Activated CD8-positive, alpha-beta memory T cell treated with anti-CD3 and anti-CD28 coated beads, Interleukin-2, amount 10 ng/mL, durations not matched to agents 7 days and 5 days (primary cell): ENCODE measurements around the gene ALKBH1. TPM values are rescaled to one million over a fixed set of nuclear protein-coding genes. Genes with fewer than 3 reads are reported as not detected.
"Not testable (repeated sequence)": the region's sequence is repeated elsewhere in the genome, so short reads cannot be mapped to it uniquely, and the experiment has no call there.

Source experiments
- ATAC-seq: fragments of 150-1000 bp; cut with Tn5 transposase; one replicate; pipeline ENCODE4 v1.10.0; 2021; ENCODE audit warnings: moderate library complexity
- CTCF ChIA-PET: fragments of 350-600 bp; sonication (Branson Sonifier 250); formaldehyde crosslinking; loops from one replicate; lab custom pipeline; 2021; ENCODE audit warnings: antibody characterized with exemption; lab: Charles Lee
- DNase-seq: peaks from one replicate; pipeline ENCODE4 v3.0.0-alpha.2; 2020
- H3K27ac Mint-ChIP-seq: one replicate; pipeline ENCODE4 v1.8.0; 2021; ENCODE audit warnings: mild to moderate bottlenecking, mixed read lengths
- H3K27me3 Mint-ChIP-seq: one replicate; pipeline ENCODE4 v1.8.0; 2021; ENCODE audit warnings: mixed read lengths
- H3K36me3 Mint-ChIP-seq: one replicate; pipeline ENCODE4 v1.8.0; 2021; ENCODE audit warnings: mild to moderate bottlenecking, mixed read lengths
- H3K4me1 Mint-ChIP-seq: one replicate; pipeline ENCODE4 v1.8.0; 2021; ENCODE audit warnings: mixed read lengths
- H3K4me3 Mint-ChIP-seq: one replicate; pipeline ENCODE4 v1.8.0; 2021; ENCODE audit warnings: mild to moderate bottlenecking, moderate library complexity, mixed read lengths
- H3K9me3 Mint-ChIP-seq: one replicate; pipeline ENCODE4 v1.8.0; 2022; ENCODE audit warnings: low read depth, mixed read lengths
- total RNA-seq, 2 experiments: library from RNA; stranded (reverse); gene quantifications; one replicate each; pipeline ENCODE4 v1.2.3, GENCODE V29; 2021

ALKBH1 gene
- total RNA-seq, 2 experiments from 2014 or later, result 12.3 to 19.6 TPM

DNA sequence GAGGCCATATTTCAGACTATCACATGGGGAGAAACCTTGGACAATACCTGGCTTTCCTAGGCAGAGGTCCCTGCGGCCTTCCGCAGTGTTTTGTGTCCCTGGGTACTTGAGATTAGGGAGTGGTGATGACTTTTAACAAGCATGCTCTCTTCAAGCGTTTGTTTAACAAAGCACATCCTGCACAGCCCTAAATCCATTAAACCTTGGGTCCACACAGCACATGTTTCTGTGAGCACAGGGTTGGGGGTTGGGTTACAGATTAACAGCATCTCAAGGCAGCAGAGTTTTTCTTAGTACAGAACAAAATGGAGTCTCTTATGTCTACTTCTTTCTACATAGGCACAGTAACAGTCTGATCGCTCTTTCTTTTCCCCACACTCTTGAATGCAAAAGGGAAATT is 72.0 kb downstream of the ALKBH1 start:
- H3K27ac Mint-ChIP-seq, DNase-seq, H3K27me3 Mint-ChIP-seq, H3K4me1 Mint-ChIP-seq, H3K9me3 Mint-ChIP-seq, ATAC-seq, CTCF ChIA-PET, H3K36me3 Mint-ChIP-seq, H3K4me3 Mint-ChIP-seq: not testable (repeated sequence)

DNA sequence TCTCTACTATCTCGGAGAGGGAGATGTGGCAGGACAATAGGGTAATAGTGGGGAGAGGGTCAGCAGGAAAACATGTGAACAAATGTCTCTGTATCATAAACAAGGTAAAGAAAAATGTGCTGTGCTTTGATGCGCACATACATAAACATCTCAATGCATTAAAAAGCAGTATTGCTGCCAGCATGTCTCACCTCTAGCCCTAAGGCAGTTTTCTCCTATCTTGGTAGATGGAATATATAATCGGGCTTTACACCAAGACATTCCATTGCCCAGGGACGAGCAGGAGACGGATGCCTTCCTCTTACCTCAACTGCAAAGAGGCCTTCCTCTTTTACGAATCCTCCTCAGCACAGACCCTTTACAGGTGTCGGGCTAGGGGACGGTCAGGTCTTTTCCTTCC is 72.4 kb downstream of the ALKBH1 start:
- CTCF ChIA-PET, H3K9me3 Mint-ChIP-seq, H3K36me3 Mint-ChIP-seq, ATAC-seq, H3K27me3 Mint-ChIP-seq, DNase-seq, H3K27ac Mint-ChIP-seq, H3K4me3 Mint-ChIP-seq, H3K4me1 Mint-ChIP-seq: not testable (repeated sequence)

- DNase-seq, result no peak
- no peaks in the 10 kb centered on the region for H3K36me3 Mint-ChIP-seq
- H3K27ac Mint-ChIP-seq, result no peak overlapping the region
- H3K9me3 Mint-ChIP-seq, result peaks cover 2% of the 10 kb centered on the region
- peaks cover 5% of the 10 kb centered on the region for H3K27me3 Mint-ChIP-seq
- no peak overlapping the region for H3K4me3 Mint-ChIP-seq
- CTCF ChIA-PET, result no interaction called here
- ATAC-seq, result no peak
- H3K4me1 Mint-ChIP-seq, result peaks cover 3% of the 10 kb centered on the region
Measured at GRCh38 chr14:77630111-77630510, 77.7 kb downstream of the ALKBH1 start.

DNA sequence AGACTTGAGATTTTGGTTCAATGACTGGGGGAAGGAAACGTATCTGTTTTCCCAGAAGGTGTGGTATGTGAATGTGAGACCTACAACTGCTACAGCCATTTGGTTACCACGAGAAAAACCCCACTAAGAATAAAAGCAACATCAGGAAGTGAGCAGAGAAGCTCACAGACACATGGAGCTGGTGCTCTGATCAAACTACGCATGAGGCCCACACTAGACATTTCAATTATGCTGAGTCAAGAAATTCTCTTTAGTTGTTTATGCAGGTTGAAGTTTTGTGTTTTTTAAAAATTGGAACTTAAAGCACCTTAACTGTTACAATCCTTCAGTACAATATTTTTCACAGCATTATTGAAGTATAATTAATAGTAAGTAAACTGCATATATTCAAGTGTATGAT is 82.5 kb downstream of the ALKBH1 start:
- Mint-ChIP-seq H3K9me3 (peaks cover 2% of the 10 kb centered on the region), H3K36me3 (no peaks in the 10 kb centered on the region), H3K4me1 (peaks cover 4% of the 10 kb centered on the region), H3K27ac (no peak overlapping the region), H3K4me3 (no peak overlapping the region), H3K27me3 (no peaks in the 10 kb centered on the region)
- ATAC-seq, result no peak
- no peak for DNase-seq
- CTCF ChIA-PET, result no interaction called here

DNA sequence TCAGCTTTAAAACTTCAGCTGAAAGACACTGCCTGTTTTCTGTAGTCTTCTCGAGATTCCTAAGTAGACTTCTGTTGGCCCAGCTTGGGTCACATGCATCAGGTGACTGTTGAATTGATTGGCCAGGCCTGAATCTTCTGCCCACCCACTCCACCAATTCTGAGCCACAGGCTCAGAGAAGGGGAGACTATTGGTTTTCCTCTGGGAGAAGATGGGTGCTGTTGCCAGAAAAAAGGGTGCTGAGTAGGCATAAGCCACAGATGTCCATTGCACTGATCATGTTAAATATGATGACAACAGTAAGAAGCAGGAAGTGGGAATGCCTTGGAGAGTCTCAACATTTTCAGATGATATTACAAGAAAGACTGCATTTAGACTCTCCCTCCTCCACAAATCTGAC is 84.6 kb downstream of the ALKBH1 start:
- ATAC-seq, result no peak
- no peak for DNase-seq
- no peaks in the 10 kb centered on the region for H3K27me3 Mint-ChIP-seq
- H3K9me3 Mint-ChIP-seq, result peaks cover 2% of the 10 kb centered on the region
- H3K36me3 Mint-ChIP-seq, result no peaks in the 10 kb centered on the region
- peaks cover 4% of the 10 kb centered on the region for H3K4me1 Mint-ChIP-seq
- no peak overlapping the region for H3K27ac Mint-ChIP-seq
- H3K4me3 Mint-ChIP-seq, result no peak overlapping the region
- CTCF ChIA-PET, result no interaction called here

Other genes starting within 250 kb of the ALKBH1 start
- gene AHSA1, start 249.9 kb downstream of the ALKBH1 start, total RNA-seq, result 100 to 1,000 TPM; 219 to 266 TPM
- gene ISM2, start 209.2 kb downstream of the ALKBH1 start, total RNA-seq, result not detected
- 10 to 100 TPM; 34.5 to 43.3 TPM for gene SPTLC2, start 91.4 kb downstream of the ALKBH1 start, total RNA-seq
- gene SLIRP, start 80 bp upstream of the ALKBH1 start, total RNA-seq, result 10 to 100 TPM; 91.8 to 94.5 TPM
- 100 to 1,000 TPM; 103 to 112 TPM for gene SNW1, start 53.1 kb upstream of the ALKBH1 start, total RNA-seq
- 1 to 10 TPM; 2.5 to 3.5 TPM for gene ADCK1, start 92.1 kb upstream of the ALKBH1 start, total RNA-seq